DMS153 treated with DMSO at 0.1 percent for 48 hours (cell line): Measurements from ENCODE around the gene TAF1D.

Experiments
- DNase-seq: peaks from one replicate; lab custom pipeline; 2025; ENCODE audit not compliant: unreplicated experiment; lab: John Stamatoyannopoulos, UW

Gene TAF1D

DNA sequence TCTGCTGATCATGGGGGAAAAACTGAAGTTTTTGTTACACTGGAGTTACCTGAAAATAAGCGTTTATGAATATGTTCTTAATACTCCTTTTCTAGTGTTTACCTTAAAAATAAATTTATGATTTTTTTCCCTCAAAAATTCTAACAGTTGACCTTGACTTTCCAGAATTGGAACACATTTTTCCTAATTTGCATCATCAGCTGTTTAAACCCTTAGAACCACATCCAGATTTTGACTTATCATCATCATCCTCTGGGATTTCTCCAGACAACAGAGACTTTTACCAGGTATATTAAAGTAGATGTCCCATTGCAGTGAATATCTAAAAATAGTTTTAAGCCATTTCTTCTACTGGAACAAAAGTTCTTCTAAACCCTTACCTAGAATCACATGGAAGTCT, 17.2 kb downstream of the TAF1D start:
- no peak for DNase-seq

GRCh38 chr11:93720522-93720921, 20.8 kb downstream of the TAF1D start:
- DNase-seq: no peak

DNA sequence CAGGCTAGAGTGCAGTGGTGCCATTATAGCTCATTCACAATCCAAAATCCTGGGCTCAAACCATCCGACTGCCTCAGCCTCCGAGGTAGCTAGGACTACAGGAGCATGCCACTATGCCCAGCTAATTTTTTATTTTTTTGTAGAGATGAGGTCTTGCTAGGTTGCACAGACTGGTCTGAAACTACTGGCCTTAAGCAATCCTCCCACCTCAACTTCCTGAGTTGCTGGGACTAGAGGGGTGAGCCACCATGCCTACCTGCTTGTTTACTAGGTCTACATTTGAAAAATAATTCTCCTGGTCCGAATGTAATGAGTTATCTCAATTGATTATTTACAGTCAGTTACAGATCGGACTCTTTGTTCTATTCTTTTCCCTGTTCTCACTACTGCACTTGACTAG, 22.0 kb downstream of the TAF1D start:
- DNase-seq: no peak

- DNase-seq: no peak
These were observed 23.2 kb downstream of the TAF1D start for GRCh38 chr11:93718057-93718563.

- DNase-seq: no peak
These were observed 23.8 kb downstream of the TAF1D start for GRCh38 chr11:93717501-93717900.

DNA sequence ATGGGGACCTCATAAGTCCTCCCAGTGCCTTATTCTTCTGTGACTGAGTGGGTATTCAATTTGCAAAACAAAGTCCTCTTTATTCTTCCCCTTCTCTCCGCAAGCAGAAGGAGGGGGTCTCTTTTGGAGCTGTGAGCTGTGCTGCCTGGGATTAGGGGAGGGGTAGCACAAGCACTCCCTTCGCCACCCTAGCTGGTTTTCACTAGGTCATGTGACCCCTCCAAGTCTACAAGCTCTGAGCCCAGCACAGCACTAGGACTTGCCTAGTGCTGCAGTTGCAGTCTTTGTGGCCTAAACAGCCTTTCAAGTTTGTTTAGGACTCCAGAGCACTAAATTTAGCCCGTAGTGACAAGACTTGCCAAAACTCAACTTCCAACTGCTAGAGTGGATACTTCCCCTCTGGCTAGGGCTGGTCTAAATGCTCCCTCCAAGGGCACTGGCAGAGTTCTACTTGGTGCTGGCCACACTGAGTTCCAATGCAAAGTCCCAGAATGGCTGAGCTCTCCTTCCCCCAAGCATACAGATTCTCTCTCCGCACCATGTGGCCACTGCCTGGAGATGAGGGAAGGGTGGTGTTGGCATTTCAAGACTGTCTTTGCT, 25.4 kb downstream of the TAF1D start:
- no peak for DNase-seq

DNA sequence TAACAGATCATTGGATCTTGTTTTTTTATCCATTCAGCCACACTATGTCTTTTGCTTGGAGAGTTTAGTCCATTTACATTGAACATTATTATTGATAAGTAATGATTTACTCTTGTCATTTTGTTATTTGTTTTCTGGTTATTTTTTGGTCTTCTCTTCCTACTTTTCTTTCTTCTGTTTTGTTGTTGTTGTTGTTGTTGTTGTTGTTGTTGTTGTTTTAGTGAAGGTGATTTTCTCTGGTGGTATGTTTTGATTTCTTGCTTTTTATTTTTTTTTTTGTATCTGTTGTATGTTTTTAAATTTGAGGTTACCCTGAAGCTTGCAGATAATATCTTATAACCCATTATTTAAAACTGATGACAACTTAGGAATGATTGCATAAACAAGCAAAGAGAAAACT, 28.6 kb downstream of the TAF1D start:
- DNase-seq: no peak

DNA sequence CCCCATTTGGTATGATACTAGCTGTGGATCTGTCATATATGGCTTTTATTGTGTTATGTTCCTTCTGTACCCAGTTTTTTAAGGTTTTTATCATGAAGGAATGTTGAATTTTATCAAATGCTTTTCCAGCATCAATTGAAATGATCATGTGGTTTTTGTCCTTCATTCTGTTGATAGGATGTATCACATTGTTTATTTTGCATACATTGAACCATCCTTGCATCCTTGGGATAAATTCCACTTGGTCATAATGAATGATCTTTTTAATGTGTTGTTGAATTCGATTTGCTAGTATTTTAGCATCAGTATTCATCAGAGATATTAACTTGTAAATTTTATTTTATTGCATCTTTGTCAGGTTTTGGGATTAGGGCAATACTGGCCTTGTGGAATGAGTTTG, 31.1 kb downstream of the TAF1D start:
- no peak for DNase-seq

DNA sequence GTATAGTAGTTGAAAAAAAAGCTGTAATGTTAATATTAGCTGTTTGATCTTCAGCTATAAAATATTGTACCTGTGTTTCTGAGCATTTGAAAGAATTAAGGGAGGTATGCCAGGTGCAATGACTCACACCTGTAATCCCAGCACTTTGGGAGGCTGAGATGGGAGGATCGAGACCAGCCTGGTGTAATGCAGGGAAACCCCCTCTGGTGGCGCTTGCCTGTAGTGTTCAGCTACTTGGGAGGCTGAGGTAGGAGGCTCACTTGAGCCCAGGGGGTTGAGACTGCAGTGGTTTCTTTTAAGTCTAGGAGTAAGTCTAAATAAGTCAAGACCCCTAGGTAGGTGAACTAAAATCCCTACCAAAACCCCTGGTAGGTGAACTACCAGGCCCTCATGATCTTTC, 37.1 kb downstream of the TAF1D start:
- DNase-seq: no peak

- DNase-seq: no peak
These were observed 40.5 kb downstream of the TAF1D start for GRCh38 chr11:93700830-93701229.

DNA sequence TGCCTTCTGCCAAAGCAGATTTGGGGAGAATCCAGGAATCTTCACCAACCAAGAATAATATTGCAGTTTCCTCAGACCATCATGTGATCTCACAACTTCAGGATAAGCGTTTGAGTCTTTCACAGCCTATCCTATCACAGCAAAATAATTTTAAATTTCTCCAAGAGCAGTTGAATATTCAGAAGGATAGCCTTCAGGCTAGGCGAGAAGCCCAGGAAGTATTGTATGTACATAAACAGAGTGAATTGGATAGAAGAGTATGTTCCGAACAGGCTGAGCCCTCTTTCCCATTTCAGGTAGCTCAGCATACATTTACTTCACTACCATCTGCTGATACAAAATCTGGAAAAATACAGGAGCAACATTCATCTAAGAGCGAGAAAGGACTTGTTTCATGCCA, 43.7 kb downstream of the TAF1D start:
- DNase-seq: no peak

DNA sequence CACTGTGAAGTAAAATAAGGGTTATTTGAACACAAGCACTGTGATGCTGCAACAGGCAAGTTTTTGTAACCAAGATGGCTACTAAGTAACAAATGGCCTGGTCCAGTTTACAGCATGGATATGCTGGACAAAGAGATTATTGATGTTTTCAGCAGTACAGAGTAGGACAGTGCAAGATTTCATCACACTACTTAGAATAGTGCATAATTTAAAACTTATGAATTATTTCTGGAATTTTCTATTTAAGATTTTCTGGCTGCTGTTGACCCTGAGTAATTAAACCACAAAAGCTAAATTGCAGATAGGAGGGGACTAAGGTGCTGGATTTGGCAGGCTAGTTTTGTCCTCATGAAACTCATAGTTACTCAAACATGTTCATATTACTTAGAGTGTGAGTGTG, 46.7 kb downstream of the TAF1D start:
- DNase-seq: no peak

DNA sequence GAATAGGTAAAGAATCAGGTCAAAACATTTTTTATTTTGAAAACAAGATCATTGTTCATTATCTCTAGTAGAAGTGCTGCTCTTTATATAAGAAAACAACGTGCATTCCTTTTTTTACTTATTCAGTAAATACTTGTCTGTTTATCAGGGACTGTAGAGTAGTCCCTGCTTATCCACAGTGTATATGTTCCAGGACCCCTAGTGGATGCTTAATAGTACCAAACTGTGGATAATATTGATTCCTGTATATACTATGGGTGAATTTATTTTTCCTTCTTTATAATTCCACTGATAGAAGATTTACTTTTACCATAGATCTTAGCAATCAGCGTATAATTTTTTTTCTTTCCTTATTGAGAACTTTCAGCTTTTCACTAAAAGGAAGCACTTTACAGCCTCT, 47.2 kb downstream of the TAF1D start:
- DNase-seq: no peak

DNA sequence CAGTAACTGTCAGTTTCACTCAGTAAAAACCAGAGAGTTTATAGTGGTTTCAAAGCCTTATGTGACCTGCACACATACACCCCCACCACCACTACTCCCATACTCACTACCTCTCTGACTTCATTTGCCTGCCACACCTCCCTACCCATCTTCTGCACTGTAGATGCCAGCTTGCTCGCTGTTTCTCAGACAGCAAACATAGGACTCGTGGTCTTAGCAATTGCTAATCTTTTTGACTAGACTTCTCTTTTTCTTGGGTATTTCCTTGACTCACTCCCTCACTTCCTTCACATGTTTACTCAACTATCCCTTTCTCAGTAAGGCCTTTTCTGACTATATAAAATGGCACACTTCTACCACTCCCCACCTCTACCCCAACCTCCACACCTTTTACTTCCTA, 52.1 kb downstream of the TAF1D start:
- DNase-seq: no peak

DNA sequence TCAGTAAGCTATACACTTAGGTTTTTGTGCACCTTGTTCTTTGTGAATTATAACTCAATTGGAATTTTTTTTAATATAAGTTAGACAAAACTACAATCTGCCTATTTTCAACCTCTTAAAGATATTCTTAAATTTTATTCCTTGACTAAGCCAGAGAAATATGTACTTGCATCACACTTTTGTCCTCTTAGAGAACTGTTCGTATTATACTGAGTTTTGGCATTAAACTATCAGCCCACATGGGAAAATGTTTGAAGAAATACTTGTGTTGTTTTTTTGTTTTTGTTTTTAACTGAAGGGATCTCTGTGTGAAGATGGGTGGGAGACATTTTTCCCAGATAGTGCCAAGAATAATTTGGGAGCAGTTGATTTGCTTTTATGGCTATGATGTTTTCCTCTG, 54.5 kb downstream of the TAF1D start:
- DNase-seq: no peak

- no peak for DNase-seq
These were observed 55.1 kb downstream of the TAF1D start for GRCh38 chr11:93686226-93686625.
